AG04450 (cell line): Measurements from ENCODE around the gene HBQ1. TPM values are rescaled to one million over a fixed set of nuclear protein-coding genes. Genes with fewer than 3 reads are reported as not detected.
"Not testable (repeated sequence)": the region's sequence is repeated elsewhere in the genome, so short reads cannot be mapped to it uniquely, and the experiment has no call there.

ENCODE experiments used
- CTCF ChIA-PET: fragments of 300-600, 350-600 bp; formaldehyde crosslinking; extraction: SDS; loops from one replicate; lab custom pipeline; 2022; ENCODE audit warnings: antibody characterized with exemption, inconsistent platforms; lab: Charles Lee
- POLR2A ChIA-PET: fragments of 350-600 bp; formaldehyde crosslinking; extraction: SDS; loops from one replicate; lab custom pipeline; 2021; ENCODE audit warnings: antibody characterized with exemption, inconsistent platforms; lab: Yijun Ruan, JAX
- DNase-seq: peaks from one replicate; pipeline ENCODE4 v3.0.0-alpha.2; 2011; ENCODE audit warnings: low read depth, low spot score
- H3K27ac ChIP-seq: one replicate; pipeline ENCODE4 v1.5.1; 2012; ENCODE audit warnings: low read depth, low read length, control low read depth
- H3K27me3 ChIP-seq: one replicate; pipeline ENCODE4 v1.6.0; 2012; ENCODE audit warnings: low read length; ENCODE audit not compliant: control insufficient read depth, insufficient read depth
- H3K4me3 ChIP-seq: 2 replicates; pipeline ENCODE4 v1.5.1; 2011; ENCODE audit warnings: mild to moderate bottlenecking, low read depth, low read length, control low read depth
- H3K9me3 ChIP-seq: 2 replicates; pipeline ENCODE4 v1.5.1; 2012; ENCODE audit warnings: low read length; ENCODE audit not compliant: control insufficient read depth, insufficient read depth
- CTCF ChIP-seq: IDR thresholded peaks from 2 replicates; pipeline ENCODE4 v1.5.1; 2011; ENCODE audit warnings: low read depth, low read length, control low read depth, inconsistent platforms
- polyA plus RNA-seq: library from polyadenylated mRNA; depleted of rRNA; stranded (reverse); fragments of >200 nt; gene quantifications from 2 replicates; pipeline ENCODE4 v1.2.3, GENCODE V29; 2011

HBQ1 gene
- polyA plus RNA-seq, 1 experiment = not detected

GRCh38 chr16:146646-147045 is 33.6 kb upstream of the HBQ1 start:
- Histone ChIP-seq H3K9me3 (no peaks in the 10 kb centered on the region), H3K27me3 (no peaks in the 10 kb centered on the region), H3K4me3 (no peak overlapping the region), H3K27ac (no peak overlapping the region)
- ChIA-PET CTCF (no interaction called here), POLR2A (no interaction called here)
- TF ChIP-seq CTCF = no peak
- no peak for DNase-seq

GRCh38 chr16:149024-149660 is 31.1 kb upstream of the HBQ1 start:
- POLR2A ChIA-PET = no interaction called here
- Histone ChIP-seq H3K27ac (peak overlapping the region; percentile 11), H3K4me3 (no peak overlapping the region), H3K27me3 (no peaks in the 10 kb centered on the region), H3K9me3 (no peaks in the 10 kb centered on the region)
- no peak for TF ChIP-seq CTCF
- DNase-seq = peak; percentile 11
- CTCF ChIA-PET = interaction anchor here (1.4 kb wide), 1 partner anchor 42 kb away, joined by 6 read pairs; no protein-coding TSS in a partner anchor

GRCh38 chr16:152141-153128 is 27.8 kb upstream of the HBQ1 start, which contains the start of gene HBZ:
Gene HBZ (plus strand): TSS chr16:152644. CDS start chr16:152910, 266 bp downstream.
- peaks cover 3% of the 10 kb centered on the region for H3K27me3 ChIP-seq
- peaks cover 4% of the 10 kb centered on the region; the same call in 1 of the 2 replicates for H3K9me3 ChIP-seq
- POLR2A ChIA-PET = no interaction called here
- H3K27ac ChIP-seq = no peak within 1 kb of the TSS
- no peak for TF ChIP-seq CTCF
- CTCF ChIA-PET = no interaction called here
- H3K4me3 ChIP-seq = no peak within 1 kb of the TSS
- DNase-seq = no peak

GRCh38 chr16:153129-153521 is 27.1 kb upstream of the HBQ1 start:
- H3K27me3 ChIP-seq, H3K27ac ChIP-seq, POLR2A ChIA-PET, CTCF ChIA-PET, DNase-seq, H3K9me3 ChIP-seq, H3K4me3 ChIP-seq: not testable (repeated sequence)

GRCh38 chr16:153550-154216 is 26.6 kb upstream of the HBQ1 start:
- H3K9me3 ChIP-seq, H3K27ac ChIP-seq, H3K27me3 ChIP-seq, DNase-seq, POLR2A ChIA-PET, H3K4me3 ChIP-seq: not testable (repeated sequence)
- CTCF ChIA-PET = interaction anchor here (1.0 kb wide), 1 partner anchor 47 kb away, joined by 5 read pairs; no protein-coding TSS in a partner anchor
